Heart right ventricle (tissue), 16 donors: ENCODE measurements around the gene SLC35F3. TPM values are rescaled to one million over a fixed set of nuclear protein-coding genes. Genes with fewer than 3 reads are reported as not detected.

Source experiments
- ATAC-seq, 8 donors: fragments of 200-7000 bp; cut with Tn5 transposase; one replicate each; pipeline ENCODE4 v1.9.1; 2020; ENCODE audit warnings: mild to moderate bottlenecking in 8 of 8, moderate library complexity in 8 of 8, moderate number of reproducible peaks in 1 of 8
- DNase-seq, 2 donors: peaks; one replicate each; pipeline ENCODE4 v3.0.0-alpha.2; 2020
- H3K27ac ChIP-seq, 10 donors: fragments of 200-600 bp; sonication (generic) in 2 of 10; one replicate each; pipeline versions ENCODE4 v1.5.0 to v1.8.0; 2020 to 2022; ENCODE audit warnings: mild to moderate bottlenecking in 3 of 10
- H3K27me3 ChIP-seq, 7 donors: fragments of 200-600 bp; one replicate each; pipeline ENCODE4 v1.8.0; 2021 to 2022; ENCODE audit warnings: mild to moderate bottlenecking in 2 of 7
- H3K36me3 ChIP-seq, 9 donors: fragments of 200-600 bp; sonication (generic) in 1 of 9; one replicate each; pipeline versions ENCODE4 v1.5.0 to v1.8.0; 2020 to 2022; ENCODE audit warnings: mild to moderate bottlenecking in 2 of 9
- H3K4me1 ChIP-seq, 9 donors: fragments of 200-600 bp; sonication (generic) in 1 of 9; one replicate each; pipeline versions ENCODE4 v1.5.0 to v1.8.0; 2020 to 2022; ENCODE audit warnings: mild to moderate bottlenecking in 4 of 9
- H3K4me3 ChIP-seq, 10 donors: fragments of 200-600 bp; sonication (generic) in 2 of 10; one replicate each; pipeline versions ENCODE4 v1.5.0 to v1.8.0; 2020 to 2022; ENCODE audit warnings: mild to moderate bottlenecking in 7 of 10, moderate library complexity in 2 of 10
- H3K9me3 ChIP-seq, 11 donors: fragments of 200-600 bp in 10 of 11; sonication (generic) in 2 of 11; one replicate each; pipeline versions ENCODE4 v1.5.0 to v1.8.0; 2013 to 2022; ENCODE audit warnings: mild to moderate bottlenecking in 2 of 11, control low read depth in 1 of 11, moderate library complexity in 1 of 11
- CTCF ChIP-seq, 9 donors: fragments of 200-600 bp; sonication (generic) in 2 of 9; IDR thresholded peaks; one replicate each; pipeline versions ENCODE4 v1.5.0 to v1.8.0; 2021 to 2022; ENCODE audit warnings: antibody characterized with exemption in 9 of 9, mild to moderate bottlenecking in 5 of 9, moderate library complexity in 1 of 9
- WGBS, 2 donors: extraction: QIAGEN DNeasy Blood & Tissue Kit; methylation state at CpG; one replicate each; pipeline ENCODE4 v1.1.7; 2013; ENCODE audit warnings: inconsistent platforms in 1 of 2; 5-methylcytosine and 5-hydroxymethylcytosine counted together
- intact Hi-C, 10 donors: fragments of 100-400 bp; cut with DNase I; formaldehyde crosslinking; loops; one replicate each; pipeline versions ENCODE4 v1.11.1 to v1.14.2; 2022
- polyA plus RNA-seq, 2 donors: library from polyadenylated mRNA; stranded (reverse); fragments of 200-250 nt; gene quantifications; one replicate each; pipeline ENCODE4 v1.2.3, GENCODE V29; 2013
- total RNA-seq, 10 donors: library from RNA; stranded (reverse); fragmentation: NEBNext Ultra II Directional in 3 of 10; extraction: Animal tissue kit (Norgen Biotek cat#: 25700) in 3 of 10; gene quantifications; one replicate each; pipeline versions ENCODE4 v1.2.1 to v1.2.4, GENCODE V29; 2021 to 2023
- donor health status: Arrhythmogenic right ventricular cardiomyopathy.
- donor health status: ischemic (EF 13 %, LVEDD 7.1; RV severe dilation, severe dysfunction).
- donor health status: healthy with polysubstance abuse.
- donor health status: DM: no; HTN: yes; CAD: no.
- donor health status: DM: no; HTN: no; CAD: no.
- donor health status: ischemic (EF 25% LVEDD 6.9; RV normal size, moderate dysfunction).
- donor health status: ischemic (EF 25% LVEDD 5.7; RV mildly dilated, moderate dysfunction).
- donor health status: healthy.
- donor health status: DM: yes; HTN: yes; CAD: no.
- donor health status: Ischemic cardiomyopathy.
- donor health status: ischemic (EF 35%, LVEDD 5.7; RV mildly dilated, moderate dysfunction).
- donor health status: nonischemic (EF 11% LVEDD 7.7; RV severe dilation, severe dysfunction).
- donor health status: DM: yes; HTN: yes; CAD: no.
- donor health status: PGD.
- donor health status: ischemic (EF 29% LVEDD 5.4; RV normal size, mild dysfunction).
- donor health status: nonischemic (EF 23%, LVEDD 6.1; RV moderate dilation, normal function).

SLC35F3 gene
- total and polyA plus RNA-seq, 12 donors: 0.04 to 0.09 (median 0.09) TPM; not detected in 9

DNA sequence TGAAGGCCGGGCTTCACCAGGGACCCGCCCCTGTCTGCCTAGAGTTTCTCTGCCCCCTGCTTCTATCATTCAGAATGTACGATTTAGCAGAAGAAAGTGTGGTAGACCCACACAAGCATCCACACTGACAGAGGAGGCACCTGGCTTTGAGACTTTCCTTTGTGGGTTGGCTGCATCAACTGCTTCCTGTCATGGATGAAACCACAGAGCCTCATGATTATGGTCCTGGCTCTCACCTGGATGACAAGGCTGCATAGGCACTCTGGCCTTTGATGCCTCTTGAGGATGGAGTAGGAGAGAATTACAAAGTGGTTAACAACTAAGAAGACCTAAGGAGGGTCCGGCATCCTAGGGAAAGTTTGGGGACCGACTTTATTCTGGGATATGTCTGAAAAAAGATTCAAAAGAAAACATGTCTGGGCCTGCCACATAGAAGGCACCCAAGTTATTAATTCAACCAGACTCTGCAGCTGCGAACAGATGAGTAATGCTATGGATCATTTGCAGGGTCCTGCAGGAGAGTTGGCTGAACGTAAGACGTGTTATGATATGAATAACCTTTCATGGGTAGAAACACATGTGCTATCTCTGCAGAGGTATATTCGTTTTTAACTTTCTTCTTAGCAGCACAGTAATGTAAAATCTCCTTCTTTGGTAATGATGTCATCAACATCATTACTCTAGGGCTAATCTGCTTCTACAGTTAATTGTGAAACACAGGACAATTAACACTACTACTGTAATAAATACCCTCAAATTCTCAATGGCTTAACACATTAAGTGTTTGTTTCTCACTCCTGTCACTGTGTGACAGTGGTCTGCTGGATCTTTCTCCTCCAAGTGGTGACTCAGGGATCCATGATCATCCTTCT, 136.2 kb downstream of the SLC35F3 start:
- ATAC-seq (no peak), DNase-seq (no peak)
- no peak overlapping the region for H3K4me3 ChIP-seq
- peaks cover 0 to 8% (median 0%) of the 10 kb centered on the region in 7 donors for H3K27me3 ChIP-seq
- TF ChIP-seq CTCF (IDR thresholded peaks at IDR 0.05): no peak
- H3K27ac ChIP-seq: no peak overlapping the region
- WGBS, 2 donors: 74 to 80% methylated on average over 9 of the region's 9 CpGs
- H3K36me3 ChIP-seq: no peaks in the 10 kb centered on the region
- no peaks in the 10 kb centered on the region for H3K4me1 ChIP-seq
- intact Hi-C loops: no loop called here
- H3K9me3 ChIP-seq: peaks cover 0 to 9% (median 0%) of the 10 kb centered on the region in 11 donors

DNA sequence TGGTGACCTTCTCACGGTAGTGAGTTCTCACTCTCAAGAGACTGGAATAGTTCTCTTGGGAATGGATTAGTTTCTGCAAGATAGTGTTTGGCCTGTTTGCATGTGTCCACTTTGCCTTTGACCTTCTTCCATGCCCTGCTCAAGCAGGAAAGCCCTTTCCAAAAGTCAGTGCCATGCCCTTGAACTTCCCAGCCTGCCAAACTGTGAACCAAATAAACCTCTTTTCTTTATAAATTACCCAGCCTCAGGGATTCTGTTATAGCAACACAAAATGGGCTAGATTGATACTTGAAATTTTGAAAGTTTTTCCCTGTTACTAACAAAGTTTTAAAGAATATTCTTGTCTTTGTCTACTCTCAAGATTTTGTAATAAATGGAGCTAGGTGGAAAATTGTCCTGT, 139.6 kb downstream of the SLC35F3 start:
- peaks cover 0 to 29% (median 6%) of the 10 kb centered on the region in 11 donors for H3K9me3 ChIP-seq
- no peak overlapping the region for H3K27ac ChIP-seq
- no peak overlapping the region for H3K4me3 ChIP-seq
- intact Hi-C loops: no loop called here
- H3K4me1 ChIP-seq: no peaks in the 10 kb centered on the region
- H3K27me3 ChIP-seq: peaks cover 0 to 1% (median 0%) of the 10 kb centered on the region in 7 donors
- 66 to 69% methylated on average over 1 of the region's 1 CpG for WGBS, 2 donors
- DNase-seq (no peak), ATAC-seq (no peak)
- H3K36me3 ChIP-seq: no peaks in the 10 kb centered on the region
- no peak for TF ChIP-seq CTCF (IDR thresholded peaks at IDR 0.05)

DNA sequence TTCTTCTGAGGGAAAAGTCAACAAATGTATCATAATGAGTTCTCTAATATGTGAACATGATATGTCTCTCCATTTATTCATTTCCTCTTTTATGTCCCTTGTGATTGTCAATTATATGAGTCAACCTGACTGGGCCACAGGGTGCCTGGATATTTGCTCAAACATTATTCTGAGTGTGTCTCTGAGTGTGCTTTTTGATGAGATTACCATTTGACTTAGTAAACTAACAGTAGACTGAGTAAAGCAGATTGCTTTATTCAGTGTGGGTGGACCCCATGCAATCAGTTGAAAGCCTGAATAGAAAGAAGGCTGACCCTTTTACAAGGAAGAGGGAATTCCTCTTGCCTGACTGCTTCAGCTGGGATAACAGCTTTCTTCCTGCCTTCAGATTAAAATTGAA, 142.6 kb downstream of the SLC35F3 start:
- ATAC-seq: no peak
- peaks cover 0 to 42% (median 10%) of the 10 kb centered on the region in 11 donors for H3K9me3 ChIP-seq
- no peak overlapping the region for H3K4me3 ChIP-seq
- H3K27me3 ChIP-seq: no peaks in the 10 kb centered on the region
- no peaks in the 10 kb centered on the region for H3K36me3 ChIP-seq
- H3K27ac ChIP-seq: no peak overlapping the region
- intact Hi-C loops: no loop called here
- TF ChIP-seq CTCF (IDR thresholded peaks at IDR 0.05): no peak
- DNase-seq: no peak
- H3K4me1 ChIP-seq: no peaks in the 10 kb centered on the region

- H3K27ac ChIP-seq: no peak overlapping the region
- peaks cover 0 to 6% (median 0%) of the 10 kb centered on the region in 7 donors for H3K27me3 ChIP-seq
- no peaks in the 10 kb centered on the region for H3K36me3 ChIP-seq
- intact Hi-C loops: loop anchor here in 7 of 10 donors (10.0 kb wide), 5 partner anchors 267 to 757 kb away; no protein-coding TSS in a partner anchor
- TF ChIP-seq CTCF (IDR thresholded peaks at IDR 0.05): no peak
- no peaks in the 10 kb centered on the region for H3K4me1 ChIP-seq
- H3K4me3 ChIP-seq: no peak overlapping the region
- 58 to 60% methylated on average over 3 of the region's 3 CpGs for WGBS, 2 donors
- no peak for ATAC-seq
- H3K9me3 ChIP-seq: peaks cover 0 to 24% (median 0%) of the 10 kb centered on the region in 11 donors
- DNase-seq: no peak
Observed at GRCh38 chr1:234062166-234062565, 157.7 kb downstream of the SLC35F3 start.
